ENCODE data around the gene TNKS2. TPM values are rescaled to one million over a fixed set of nuclear protein-coding genes. Genes with fewer than 3 reads are reported as not detected.

Gene TNKS2
- polyA plus RNA-seq, 3 donors, result 20.7 to 25.4 (median 20.9) TPM

DNA sequence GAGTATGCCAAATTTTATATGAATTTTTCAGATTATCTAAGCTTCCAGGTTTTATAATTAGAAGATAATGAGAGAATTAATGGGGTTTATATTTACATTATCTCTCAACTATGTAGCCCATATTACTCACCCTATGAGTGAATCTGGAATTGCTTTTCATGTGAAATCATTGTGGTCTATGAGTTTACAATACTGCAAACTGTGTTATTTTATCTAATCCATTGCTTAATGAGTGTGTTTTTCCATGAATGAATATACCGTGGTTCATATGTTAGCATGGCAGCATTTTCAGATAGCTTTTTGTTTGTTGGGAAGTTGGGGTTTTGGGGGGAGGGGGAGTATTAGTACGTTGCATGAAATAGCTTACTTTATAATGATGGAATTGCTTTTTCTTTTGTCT is 66.5 kb downstream of the TNKS2 start:
- peak overlapping the region in 1 of 7 donors; percentile 8 for H3K27ac Mint-ChIP-seq
- 80% methylated on average over 1 of the region's 2 CpGs for WGBS (ENCODE audit: insufficient coverage)

DNA sequence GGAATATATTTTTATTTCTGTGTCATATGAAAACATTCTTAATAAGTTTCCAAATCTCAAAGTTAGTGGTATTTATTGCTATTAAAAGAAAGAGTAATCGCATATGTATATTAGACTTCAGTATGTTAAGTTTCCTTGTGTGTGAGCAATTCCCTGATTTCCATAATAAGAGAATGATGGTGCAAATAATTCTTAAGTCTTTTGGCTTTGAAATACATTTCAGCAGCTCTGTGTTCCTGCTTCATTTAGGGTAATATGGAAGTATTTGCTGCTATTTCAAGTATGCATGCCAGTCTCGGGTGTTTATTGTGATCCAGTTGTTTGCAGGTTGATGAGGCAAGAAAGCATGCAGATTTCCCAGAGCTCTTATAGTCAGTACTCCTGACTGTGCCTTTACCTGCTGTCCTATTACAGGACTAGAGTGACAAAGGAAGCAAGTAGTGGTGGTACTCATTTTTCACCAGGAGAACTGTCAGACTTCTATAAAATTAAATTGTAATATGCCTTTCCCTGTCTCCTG is 67.4 kb downstream of the TNKS2 start:
- H2AFZ ChIP-seq (ENCODE audit: insufficient read depth, low read depth, low read length, poor library complexity, severe bottlenecking), result no peak overlapping the region
- H3K9me3 Mint-ChIP-seq, result no peaks in the 10 kb centered on the region
- peaks cover 52% of the 10 kb centered on the region in 2 donors for H3K36me3 Mint-ChIP-seq
- H3K4me2 ChIP-seq (replicated peaks; ENCODE audit: extremely low read depth, low read length, poor library complexity, severe bottlenecking), result no peak overlapping the region
- H3K9me3 ChIP-seq (replicated peaks in 1 of 2; ENCODE audit: control insufficient read depth in 1 of 2, insufficient read depth in 1 of 2, low read length in 2 of 2), result no peaks in the 10 kb centered on the region
- intact Hi-C loops (cut with micrococcal nuclease), result loop anchor here in 1 of 2 donors (5.0 kb wide), 1 partner anchor 42 kb away; the partner anchor contains the start of gene FGFBP3
- H3K4me3 Mint-ChIP-seq, result no peak overlapping the region
- H4K20me1 ChIP-seq (ENCODE audit: insufficient read depth, low read length), result peaks cover 3% of the 10 kb centered on the region
- TF ChIP-seq, protein P1, sequence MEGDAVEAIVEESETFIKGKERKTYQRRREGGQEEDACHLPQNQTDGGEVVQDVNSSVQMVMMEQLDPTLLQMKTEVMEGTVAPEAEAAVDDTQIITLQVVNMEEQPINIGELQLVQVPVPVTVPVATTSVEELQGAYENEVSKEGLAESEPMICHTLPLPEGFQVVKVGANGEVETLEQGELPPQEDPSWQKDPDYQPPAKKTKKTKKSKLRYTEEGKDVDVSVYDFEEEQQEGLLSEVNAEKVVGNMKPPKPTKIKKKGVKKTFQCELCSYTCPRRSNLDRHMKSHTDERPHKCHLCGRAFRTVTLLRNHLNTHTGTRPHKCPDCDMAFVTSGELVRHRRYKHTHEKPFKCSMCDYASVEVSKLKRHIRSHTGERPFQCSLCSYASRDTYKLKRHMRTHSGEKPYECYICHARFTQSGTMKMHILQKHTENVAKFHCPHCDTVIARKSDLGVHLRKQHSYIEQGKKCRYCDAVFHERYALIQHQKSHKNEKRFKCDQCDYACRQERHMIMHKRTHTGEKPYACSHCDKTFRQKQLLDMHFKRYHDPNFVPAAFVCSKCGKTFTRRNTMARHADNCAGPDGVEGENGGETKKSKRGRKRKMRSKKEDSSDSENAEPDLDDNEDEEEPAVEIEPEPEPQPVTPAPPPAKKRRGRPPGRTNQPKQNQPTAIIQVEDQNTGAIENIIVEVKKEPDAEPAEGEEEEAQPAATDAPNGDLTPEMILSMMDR (IDR thresholded peaks at IDR 0.05), result no peak
- no peak overlapping the region for H3K4me3 ChIP-seq (replicated peaks in 1 of 3; ENCODE audit: low read depth in 2 of 3, low read length in 3 of 3)
- H3K27ac ChIP-seq (ENCODE audit: low read depth in 1 of 2, low read length in 2 of 2), result no peak overlapping the region
- H3K9ac ChIP-seq (ENCODE audit: insufficient read depth, low read length, poor library complexity, severe bottlenecking), result no peak overlapping the region
- peaks cover 0 to 3% (median 0%) of the 10 kb centered on the region in 3 donors for H3K27me3 Mint-ChIP-seq (ENCODE audit: low read depth in 3 of 3)
- no peak overlapping the region for H3K27ac Mint-ChIP-seq
- H3K79me2 ChIP-seq (ENCODE audit: insufficient read depth, low read length), result no peaks in the 10 kb centered on the region
- peaks cover 52 to 65% of the 10 kb centered on the region in 2 donors for H3K36me3 ChIP-seq (replicated peaks in 1 of 2; ENCODE audit: control insufficient read depth in 1 of 2, insufficient read depth in 2 of 2, low read length in 2 of 2)
- H3K4me1 ChIP-seq (ENCODE audit: control insufficient read depth in 1 of 2, insufficient read depth in 2 of 2, low read length in 2 of 2), result no peaks in the 10 kb centered on the region
- H3K27me3 ChIP-seq (ENCODE audit: control insufficient read depth in 2 of 2, insufficient read depth in 2 of 2, low read length in 2 of 2), result no peaks in the 10 kb centered on the region
- H3K4me1 Mint-ChIP-seq, result no peaks in the 10 kb centered on the region
- 100% methylated on average over 1 of the region's 2 CpGs for WGBS (ENCODE audit: insufficient coverage)
- DNase-seq, result no peak

More for the DNA sequence above, 66.5 kb downstream of the TNKS2 start:
- no peak for DNase-seq
- Histone ChIP-seq H2AFZ (ENCODE audit: insufficient read depth, low read depth, low read length, poor library complexity, severe bottlenecking) (no peak overlapping the region), H3K9me3 (replicated peaks in 1 of 2; ENCODE audit: control insufficient read depth in 1 of 2, insufficient read depth in 1 of 2, low read length in 2 of 2) (no peaks in the 10 kb centered on the region), H3K4me3 (replicated peaks in 1 of 3; ENCODE audit: low read depth in 2 of 3, low read length in 3 of 3) (no peak overlapping the region), H3K79me2 (ENCODE audit: insufficient read depth, low read length) (no peaks in the 10 kb centered on the region), H3K4me2 (replicated peaks; ENCODE audit: extremely low read depth, low read length, poor library complexity, severe bottlenecking) (no peak overlapping the region), H3K27me3 (ENCODE audit: control insufficient read depth in 2 of 2, insufficient read depth in 2 of 2, low read length in 2 of 2) (no peaks in the 10 kb centered on the region), H4K20me1 (ENCODE audit: insufficient read depth, low read length) (peaks cover 3% of the 10 kb centered on the region), H3K36me3 (replicated peaks in 1 of 2; ENCODE audit: control insufficient read depth in 1 of 2, insufficient read depth in 2 of 2, low read length in 2 of 2) (peaks cover 60 to 74% of the 10 kb centered on the region in 2 donors), H3K9ac (ENCODE audit: insufficient read depth, low read length, poor library complexity, severe bottlenecking) (no peak overlapping the region), H3K4me1 (ENCODE audit: control insufficient read depth in 1 of 2, insufficient read depth in 2 of 2, low read length in 2 of 2) (no peaks in the 10 kb centered on the region), H3K27ac (ENCODE audit: low read depth in 1 of 2, low read length in 2 of 2) (no peak overlapping the region)
- TF ChIP-seq, protein P1 (IDR thresholded peaks at IDR 0.05), result no peak
- no peak overlapping the region for H3K4me3 Mint-ChIP-seq
- no peaks in the 10 kb centered on the region for H3K4me1 Mint-ChIP-seq
- peaks cover 60 to 61% of the 10 kb centered on the region in 2 donors for H3K36me3 Mint-ChIP-seq
- intact Hi-C loops (cut with micrococcal nuclease), result loop anchor here in 1 of 2 donors (5.0 kb wide), 1 partner anchor 43 kb away; the partner anchor contains the start of gene FGFBP3
- H3K9me3 Mint-ChIP-seq, result no peaks in the 10 kb centered on the region
- H3K27me3 Mint-ChIP-seq (ENCODE audit: low read depth in 3 of 3), result peaks cover 0 to 3% (median 0%) of the 10 kb centered on the region in 3 donors
